ENCODE data around the gene CIT.

DNA sequence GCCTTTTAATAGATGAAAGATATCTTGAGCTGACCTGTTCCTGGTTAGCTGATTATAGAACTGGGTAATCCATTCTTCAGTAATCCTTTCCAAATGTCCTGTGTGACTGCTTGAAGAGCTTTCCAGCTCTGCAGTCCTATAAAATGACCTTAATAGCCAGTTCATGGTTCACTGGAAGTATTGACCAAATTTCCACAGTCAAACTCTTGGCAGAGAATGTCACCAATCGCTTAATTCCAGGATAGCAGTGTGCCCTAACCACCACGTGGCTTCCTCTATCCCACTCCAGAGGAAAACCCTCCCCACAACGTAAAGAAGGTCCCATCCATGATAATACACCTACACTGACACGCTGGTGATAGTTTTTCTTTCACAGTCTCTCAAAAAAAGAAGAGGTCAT, 191.7 kb downstream of the CIT start:
- TF ChIP-seq, protein P1, sequence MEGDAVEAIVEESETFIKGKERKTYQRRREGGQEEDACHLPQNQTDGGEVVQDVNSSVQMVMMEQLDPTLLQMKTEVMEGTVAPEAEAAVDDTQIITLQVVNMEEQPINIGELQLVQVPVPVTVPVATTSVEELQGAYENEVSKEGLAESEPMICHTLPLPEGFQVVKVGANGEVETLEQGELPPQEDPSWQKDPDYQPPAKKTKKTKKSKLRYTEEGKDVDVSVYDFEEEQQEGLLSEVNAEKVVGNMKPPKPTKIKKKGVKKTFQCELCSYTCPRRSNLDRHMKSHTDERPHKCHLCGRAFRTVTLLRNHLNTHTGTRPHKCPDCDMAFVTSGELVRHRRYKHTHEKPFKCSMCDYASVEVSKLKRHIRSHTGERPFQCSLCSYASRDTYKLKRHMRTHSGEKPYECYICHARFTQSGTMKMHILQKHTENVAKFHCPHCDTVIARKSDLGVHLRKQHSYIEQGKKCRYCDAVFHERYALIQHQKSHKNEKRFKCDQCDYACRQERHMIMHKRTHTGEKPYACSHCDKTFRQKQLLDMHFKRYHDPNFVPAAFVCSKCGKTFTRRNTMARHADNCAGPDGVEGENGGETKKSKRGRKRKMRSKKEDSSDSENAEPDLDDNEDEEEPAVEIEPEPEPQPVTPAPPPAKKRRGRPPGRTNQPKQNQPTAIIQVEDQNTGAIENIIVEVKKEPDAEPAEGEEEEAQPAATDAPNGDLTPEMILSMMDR (IDR thresholded peaks at IDR 0.05) = no peak
- TF ChIP-seq TCF7L2 (IDR thresholded peaks at IDR 0.05; ENCODE audit: low read depth, low read length) = no peak
- TF ChIP-seq, protein P2, sequence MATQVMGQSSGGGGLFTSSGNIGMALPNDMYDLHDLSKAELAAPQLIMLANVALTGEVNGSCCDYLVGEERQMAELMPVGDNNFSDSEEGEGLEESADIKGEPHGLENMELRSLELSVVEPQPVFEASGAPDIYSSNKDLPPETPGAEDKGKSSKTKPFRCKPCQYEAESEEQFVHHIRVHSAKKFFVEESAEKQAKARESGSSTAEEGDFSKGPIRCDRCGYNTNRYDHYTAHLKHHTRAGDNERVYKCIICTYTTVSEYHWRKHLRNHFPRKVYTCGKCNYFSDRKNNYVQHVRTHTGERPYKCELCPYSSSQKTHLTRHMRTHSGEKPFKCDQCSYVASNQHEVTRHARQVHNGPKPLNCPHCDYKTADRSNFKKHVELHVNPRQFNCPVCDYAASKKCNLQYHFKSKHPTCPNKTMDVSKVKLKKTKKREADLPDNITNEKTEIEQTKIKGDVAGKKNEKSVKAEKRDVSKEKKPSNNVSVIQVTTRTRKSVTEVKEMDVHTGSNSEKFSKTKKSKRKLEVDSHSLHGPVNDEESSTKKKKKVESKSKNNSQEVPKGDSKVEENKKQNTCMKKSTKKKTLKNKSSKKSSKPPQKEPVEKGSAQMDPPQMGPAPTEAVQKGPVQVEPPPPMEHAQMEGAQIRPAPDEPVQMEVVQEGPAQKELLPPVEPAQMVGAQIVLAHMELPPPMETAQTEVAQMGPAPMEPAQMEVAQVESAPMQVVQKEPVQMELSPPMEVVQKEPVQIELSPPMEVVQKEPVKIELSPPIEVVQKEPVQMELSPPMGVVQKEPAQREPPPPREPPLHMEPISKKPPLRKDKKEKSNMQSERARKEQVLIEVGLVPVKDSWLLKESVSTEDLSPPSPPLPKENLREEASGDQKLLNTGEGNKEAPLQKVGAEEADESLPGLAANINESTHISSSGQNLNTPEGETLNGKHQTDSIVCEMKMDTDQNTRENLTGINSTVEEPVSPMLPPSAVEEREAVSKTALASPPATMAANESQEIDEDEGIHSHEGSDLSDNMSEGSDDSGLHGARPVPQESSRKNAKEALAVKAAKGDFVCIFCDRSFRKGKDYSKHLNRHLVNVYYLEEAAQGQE (IDR thresholded peaks at IDR 0.05; ENCODE audit: insufficient read depth in 1 of 2, low read depth in 2 of 2, low read length in 1 of 2) = no peak
- no peak for TF ChIP-seq SIN3A (IDR thresholded peaks at IDR 0.05; ENCODE audit: borderline replicate concordance, insufficient read depth, low read depth, low read length)
- no peak for TF ChIP-seq POLR2AphosphoS5 (IDR thresholded peaks at IDR 0.05; ENCODE audit: low read depth, low read length)
